NT2/D1 (cell line): ENCODE results near the gene KYAT1.

Experiments
- SUZ12 ChIP-seq: IDR thresholded peaks from 2 replicates; pipeline ENCODE4 v1.6.1; 2011; ENCODE audit not compliant: insufficient read length, insufficient read depth; ENCODE audit errors: extremely low read depth
- YY1 ChIP-seq: IDR thresholded peaks from 2 replicates; pipeline ENCODE4 v1.6.1; 2011; ENCODE audit not compliant: insufficient read length, insufficient read depth
- ZNF274 ChIP-seq: IDR thresholded peaks from 2 replicates; pipeline ENCODE4 v1.6.1; 2011; ENCODE audit warnings: mild to moderate bottlenecking, low read depth, low read length

DNA sequence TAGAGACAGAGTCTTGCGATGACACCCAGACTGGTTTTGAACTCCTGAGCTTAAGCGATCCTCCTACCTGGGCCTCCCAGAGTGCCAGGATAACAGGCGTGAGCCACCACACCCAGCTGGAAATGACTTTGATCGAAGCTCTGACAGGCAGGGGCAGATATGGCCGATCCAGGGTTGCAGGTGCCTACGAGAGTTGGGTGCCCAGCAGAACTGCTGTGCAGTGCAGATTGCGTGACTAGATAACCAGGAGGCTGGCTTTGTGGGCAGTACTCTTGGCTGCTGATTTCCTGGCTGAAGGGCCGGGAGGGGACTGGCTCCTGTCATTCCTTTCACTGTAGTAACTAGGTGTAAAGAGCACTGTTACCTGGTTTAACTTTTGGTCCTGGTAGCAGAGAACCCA, 82.9 kb downstream of the KYAT1 start:
- no peak for TF ChIP-seq YY1
- TF ChIP-seq ZNF274: no peak
- TF ChIP-seq SUZ12: no peak
